ENCODE measurements around the gene CCT5.

DNA sequence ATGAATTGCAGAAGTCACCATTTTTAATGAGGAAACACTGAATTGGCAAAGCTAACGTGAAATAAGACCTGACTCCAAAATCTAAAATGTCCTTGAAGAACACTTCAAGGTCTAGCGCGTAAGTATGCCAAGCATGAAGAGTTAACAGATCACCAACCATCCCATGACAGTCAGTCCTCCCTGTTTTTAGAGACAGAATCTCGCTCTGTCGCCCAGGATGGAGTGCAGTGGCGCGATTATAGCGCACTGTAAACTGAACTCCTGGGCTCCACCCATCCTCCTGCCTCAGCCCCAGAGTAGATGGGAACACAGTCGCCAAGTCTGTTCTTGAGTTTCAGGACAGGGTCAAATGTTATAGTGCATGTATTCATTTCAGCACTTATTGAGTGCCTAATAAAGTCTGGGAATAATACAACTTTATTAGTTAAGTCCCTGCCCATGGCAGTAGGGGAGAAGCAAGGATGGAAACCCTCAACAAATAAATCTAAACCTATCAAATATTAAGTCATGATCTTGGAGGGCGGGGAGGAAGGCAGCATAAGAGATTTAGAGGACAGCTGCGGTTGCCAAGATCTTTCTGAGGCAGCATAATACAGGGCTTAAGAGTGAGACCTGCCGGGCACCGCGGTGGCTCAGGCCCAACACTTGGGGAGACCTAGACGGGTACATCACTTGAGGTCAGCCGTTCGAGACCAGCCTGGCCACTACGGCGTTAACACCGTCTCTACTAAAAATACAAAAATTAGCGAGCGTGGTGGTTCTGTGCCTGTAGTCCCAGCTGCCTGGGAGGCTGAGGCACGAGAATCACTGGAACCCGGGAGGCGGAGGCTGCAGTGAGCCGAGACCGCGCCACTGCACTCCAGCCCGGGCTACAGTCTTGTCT is 1.5 kb upstream of the CCT5 start:
- TF ChIP-seq, protein P1, sequence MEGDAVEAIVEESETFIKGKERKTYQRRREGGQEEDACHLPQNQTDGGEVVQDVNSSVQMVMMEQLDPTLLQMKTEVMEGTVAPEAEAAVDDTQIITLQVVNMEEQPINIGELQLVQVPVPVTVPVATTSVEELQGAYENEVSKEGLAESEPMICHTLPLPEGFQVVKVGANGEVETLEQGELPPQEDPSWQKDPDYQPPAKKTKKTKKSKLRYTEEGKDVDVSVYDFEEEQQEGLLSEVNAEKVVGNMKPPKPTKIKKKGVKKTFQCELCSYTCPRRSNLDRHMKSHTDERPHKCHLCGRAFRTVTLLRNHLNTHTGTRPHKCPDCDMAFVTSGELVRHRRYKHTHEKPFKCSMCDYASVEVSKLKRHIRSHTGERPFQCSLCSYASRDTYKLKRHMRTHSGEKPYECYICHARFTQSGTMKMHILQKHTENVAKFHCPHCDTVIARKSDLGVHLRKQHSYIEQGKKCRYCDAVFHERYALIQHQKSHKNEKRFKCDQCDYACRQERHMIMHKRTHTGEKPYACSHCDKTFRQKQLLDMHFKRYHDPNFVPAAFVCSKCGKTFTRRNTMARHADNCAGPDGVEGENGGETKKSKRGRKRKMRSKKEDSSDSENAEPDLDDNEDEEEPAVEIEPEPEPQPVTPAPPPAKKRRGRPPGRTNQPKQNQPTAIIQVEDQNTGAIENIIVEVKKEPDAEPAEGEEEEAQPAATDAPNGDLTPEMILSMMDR (IDR thresholded peaks at IDR 0.05): no peak
- TF ChIP-seq POLR2A (IDR thresholded peaks at IDR 0.05) (no peak), POLR2AphosphoS5 (IDR thresholded peaks at IDR 0.05) (no peak)
